HEK293 (cell line): Measurements from ENCODE around the gene MBNL2.

Experiments used
- CTCF ChIA-PET: fragments of 350-600 bp; formaldehyde crosslinking; extraction: SDS; loops from one replicate; lab custom pipeline; 2021; ENCODE audit warnings: antibody characterized with exemption; lab: Yijun Ruan, JAX
- POLR2A ChIA-PET: fragments of 300-600 bp; formaldehyde crosslinking; extraction: SDS; loops from one replicate; lab custom pipeline; 2020; ENCODE audit warnings: antibody characterized with exemption, inconsistent platforms; lab: Yijun Ruan, JAX
- H3K27ac ChIP-seq: fragments of 200-500 bp; sonication (Bioruptor generic); 2 replicates; pipeline ENCODE4 v1.5.1; 2014; ENCODE audit warnings: low read depth, low read length, control low read depth, inconsistent platforms; ENCODE audit errors: extremely low read depth
- H3K36me3 ChIP-seq, 2 experiments: fragments of 200-500 bp in 1 of 2; sonication (Bioruptor generic) in 1 of 2; 1 replicate in 1 of 2; 2 replicates in 1 of 2; pipeline ENCODE4 v1.5.1; 2014 to 2017; ENCODE audit warnings: inconsistent platforms in 2 of 2, low read length in 2 of 2; ENCODE audit not compliant: control insufficient read depth in 2 of 2, insufficient read depth in 1 of 2
- H3K4me1 ChIP-seq: fragments of 200-500 bp; sonication (Bioruptor generic); 2 replicates; pipeline ENCODE4 v1.5.1; 2014; ENCODE audit warnings: mild to moderate bottlenecking, low read length, inconsistent platforms; ENCODE audit not compliant: control insufficient read depth, insufficient read depth
- H3K4me3 ChIP-seq: 2 replicates; pipeline ENCODE4 v1.5.1; 2011; ENCODE audit warnings: low read depth, mild to moderate bottlenecking, control low read depth, low read length, moderate library complexity
- H3K9me3 ChIP-seq: fragments of 200-500 bp; sonication (Bioruptor generic); 2 replicates; pipeline ENCODE4 v1.5.1; 2014; ENCODE audit warnings: low read depth, low read length, inconsistent platforms; ENCODE audit not compliant: control insufficient read depth, insufficient read depth
- AEBP2 ChIP-seq: fragments of 450-650 bp; formaldehyde crosslinking; IDR thresholded peaks from 2 replicates; pipeline ENCODE4 v1.5.1; 2016; ENCODE audit warnings: missing biosample characterization, missing genetic modification characterization, borderline replicate concordance
- BCL11A ChIP-seq: fragments of 450-650 bp; formaldehyde crosslinking; IDR thresholded peaks from 2 replicates; pipeline ENCODE4 v1.5.1; 2016; ENCODE audit warnings: low read depth, missing biosample characterization, missing genetic modification characterization
- FEZF1 ChIP-seq: fragments of 450-650 bp; formaldehyde crosslinking; IDR thresholded peaks from 2 replicates; pipeline ENCODE4 v1.5.1; 2016; ENCODE audit warnings: missing biosample characterization, missing genetic modification characterization
- SP7 ChIP-seq: fragments of 450-650 bp; formaldehyde crosslinking; IDR thresholded peaks from 2 replicates; pipeline ENCODE4 v1.5.1; 2016; ENCODE audit warnings: missing biosample characterization, missing genetic modification characterization
- ZBTB8A ChIP-seq: fragments of 450-650 bp; formaldehyde crosslinking; IDR thresholded peaks from 2 replicates; pipeline ENCODE4 v1.5.1; 2016; ENCODE audit warnings: missing biosample characterization, missing genetic modification characterization
- ZNF18 ChIP-seq: fragments of 450-650 bp; formaldehyde crosslinking; IDR thresholded peaks from 2 replicates; pipeline ENCODE4 v1.5.1; 2016; ENCODE audit warnings: missing biosample characterization, missing genetic modification characterization
- ZNF19 ChIP-seq: fragments of 450-650 bp; formaldehyde crosslinking; IDR thresholded peaks from 2 replicates; pipeline ENCODE4; 2016; ENCODE audit warnings: missing biosample characterization, missing genetic modification characterization, low read depth
- ZNF292 ChIP-seq: fragments of 450-650 bp; formaldehyde crosslinking; IDR thresholded peaks from 2 replicates; pipeline ENCODE4 v1.5.1; 2016; ENCODE audit warnings: low read depth, missing biosample characterization, missing genetic modification characterization, borderline replicate concordance
- ZNF398 ChIP-seq: fragments of 450-650 bp; formaldehyde crosslinking; IDR thresholded peaks from 2 replicates; pipeline ENCODE4 v1.5.1; 2017; ENCODE audit warnings: missing biosample characterization, missing genetic modification characterization
- ZNF426 ChIP-seq: fragments of 450-650 bp; formaldehyde crosslinking; IDR thresholded peaks from 2 replicates; pipeline ENCODE4 v1.5.1; 2017; ENCODE audit warnings: missing biosample characterization, missing genetic modification characterization, mild to moderate bottlenecking, inconsistent platforms, moderate library complexity
- ZNF510 ChIP-seq: fragments of 450-650 bp; formaldehyde crosslinking; IDR thresholded peaks from 2 replicates; pipeline ENCODE4 v1.5.1; 2018; ENCODE audit warnings: mild to moderate bottlenecking, missing genetic modification characterization, missing biosample characterization; ENCODE audit not compliant: insufficient replicate concordance
- ZNF664 ChIP-seq: fragments of 450-650 bp; formaldehyde crosslinking; IDR thresholded peaks from 2 replicates; pipeline ENCODE4 v1.5.1; 2016; ENCODE audit warnings: missing biosample characterization, missing genetic modification characterization
- ZNF747 ChIP-seq: fragments of 450-650 bp; formaldehyde crosslinking; IDR thresholded peaks from 2 replicates; pipeline ENCODE4 v1.5.1; 2016; ENCODE audit warnings: missing biosample characterization, missing genetic modification characterization

The MBNL2 gene

GRCh38 chr13:97268772-97269171 lies 46.6 kb downstream of the MBNL2 start:
- no peak overlapping the region for H3K27ac ChIP-seq
- no peak overlapping the region for H3K4me3 ChIP-seq
- H3K4me1 ChIP-seq: no peaks in the 10 kb centered on the region
- ChIA-PET POLR2A (no interaction called here), CTCF (interaction anchor here (1.6 kb wide), 1 partner anchor 144 kb away, joined by 4 read pairs; no protein-coding TSS in a partner anchor)
- H3K9me3 ChIP-seq: no peaks in the 10 kb centered on the region
- TF ChIP-seq ZBTB8A (tag by site-specific recombination) (no peak), ZNF18 (tag by site-specific recombination) (no peak)
- H3K36me3 ChIP-seq: no peaks in the 10 kb centered on the region

GRCh38 chr13:97269603-97270002 lies 47.5 kb downstream of the MBNL2 start:
- CTCF ChIA-PET: interaction anchor here (1.6 kb wide), 1 partner anchor 144 kb away, joined by 4 read pairs; no protein-coding TSS in a partner anchor
- Histone ChIP-seq H3K9me3 (no peaks in the 10 kb centered on the region), H3K27ac (no peak overlapping the region), H3K4me1 (no peaks in the 10 kb centered on the region)
- TF ChIP-seq AEBP2 (tag by site-specific recombination): no peak
- TF ChIP-seq ZNF426 (tag by site-specific recombination): no peak
- TF ChIP-seq ZNF664 (tag by site-specific recombination): no peak
- TF ChIP-seq ZBTB8A (tag by site-specific recombination): no peak
- no peak for TF ChIP-seq BCL11A (tag by site-specific recombination)
- no peak for TF ChIP-seq ZNF292 (tag by site-specific recombination)
- TF ChIP-seq, all 188 proteins: peak for 0
- Histone ChIP-seq H3K36me3 (no peaks in the 10 kb centered on the region), H3K4me3 (no peak overlapping the region)
- POLR2A ChIA-PET: no interaction called here

- Histone ChIP-seq H3K27ac (no peak overlapping the region), H3K36me3 (peaks cover 0 to 8% of the 10 kb centered on the region in 2 experiments; a peak in 1 of 3 replicates), H3K9me3 (no peaks in the 10 kb centered on the region), H3K4me3 (no peak overlapping the region), H3K4me1 (no peaks in the 10 kb centered on the region)
- TF ChIP-seq ZNF747 (tag by site-specific recombination): no peak
- TF ChIP-seq ZNF510 (tag by site-specific recombination): no peak
- TF ChIP-seq SP7 (tag by site-specific recombination): no peak
- TF ChIP-seq FEZF1: no peak
- TF ChIP-seq ZNF398 (tag by site-specific recombination): no peak
- no peak for TF ChIP-seq ZNF19 (tag by site-specific recombination)
- CTCF ChIA-PET: interaction anchor here (0.7 kb wide), 1 partner anchor 10 kb away, joined by 4 read pairs; no protein-coding TSS in a partner anchor
- POLR2A ChIA-PET: interaction anchor here (1.2 kb wide), 1 partner anchor 12 kb away, joined by 3 read pairs; no protein-coding TSS in a partner anchor
Measured at GRCh38 chr13:97272526-97272925, 50.4 kb downstream of the MBNL2 start.
